Upper lobe of left lung (tissue), 6 donors: Measurements from ENCODE around the gene KANSL1. TPM values are rescaled to one million over a fixed set of nuclear protein-coding genes. Genes with fewer than 3 reads are reported as not detected.

ENCODE experiments used
- ATAC-seq, 2 donors: fragments of 200-7000 bp; cut with Tn5 transposase; one replicate each; pipeline ENCODE4 v1.9.1; 2022; ENCODE audit warnings: mild to moderate bottlenecking in 2 of 2, moderate library complexity in 2 of 2; ENCODE audit not compliant: low FRiP score in 2 of 2
- DNase-seq, 2 donors: peaks; one replicate each; pipeline ENCODE4 v3.0.0-alpha.2; 2019 to 2020
- H3K27ac ChIP-seq, 4 donors: fragments of 200-600 bp; sonication (generic); one replicate each; pipeline ENCODE4 v1.5.1; 2016 to 2019
- H3K27me3 ChIP-seq, 4 donors: fragments of 200-600 bp; sonication (generic); one replicate each; pipeline ENCODE4 v1.5.1; 2017 to 2019
- H3K36me3 ChIP-seq, 4 donors: fragments of 200-600 bp; sonication (generic); one replicate each; pipeline ENCODE4 v1.5.1; 2016 to 2019
- H3K4me1 ChIP-seq, 4 donors: fragments of 200-600 bp; sonication (generic); one replicate each; pipeline ENCODE4 v1.5.1; 2018 to 2019
- H3K4me3 ChIP-seq, 4 donors: fragments of 200-600 bp; sonication (generic); one replicate each; pipeline ENCODE4 v1.5.1; 2017 to 2019; ENCODE audit warnings: mild to moderate bottlenecking in 2 of 4, moderate library complexity in 1 of 4
- H3K9me3 ChIP-seq, 4 donors: fragments of 200-600 bp; sonication (generic); one replicate each; pipeline ENCODE4 v1.5.1; 2018 to 2019
- CTCF ChIP-seq, 6 experiments: fragments of 450-650 bp in 4 of 6; fragments of 200-600 bp in 2 of 6; sonication (generic) in 2 of 6; IDR thresholded peaks; one replicate each; pipeline ENCODE4 v1.5.1; 2016 to 2019; ENCODE audit warnings: antibody characterized with exemption in 6 of 6
- EP300 ChIP-seq, 4 donors: sonication (generic); formaldehyde crosslinking; IDR thresholded peaks; one replicate each; pipeline ENCODE4 v1.5.1; 2017; ENCODE audit warnings: antibody characterized with exemption in 4 of 4, control low read depth in 2 of 4
- POLR2A ChIP-seq, 4 donors: fragments of 450-650 bp; IDR thresholded peaks; one replicate each; pipeline ENCODE4 v1.5.1; 2016 to 2017; ENCODE audit warnings: antibody characterized with exemption in 4 of 4, mild to moderate bottlenecking in 2 of 4
- POLR2AphosphoS5 ChIP-seq, 2 donors: sonication (generic); formaldehyde crosslinking; IDR thresholded peaks; one replicate each; pipeline ENCODE4 v1.5.1; 2017; ENCODE audit warnings: antibody characterized with exemption in 2 of 2
- WGBS, 2 donors: methylation state at CpG; one replicate each; pipeline ENCODE4 v1.1.5; 2017 to 2018; 5-methylcytosine and 5-hydroxymethylcytosine counted together
- total RNA-seq, 6 donors: library from RNA; depleted of rRNA in 4 of 6; stranded (reverse); fragments of >200 nt in 4 of 6; gene quantifications; one replicate each; pipeline versions ENCODE4 v1.1.0 to v1.2.1, GENCODE V29; 2016 to 2021
- donor health status: DM: no; HTN: no; CAD: no; lungs with moderate emphysema.
- donor health status: DM: no; HTN: yes; CAD: no; lungs with severe emphysema.

KANSL1 gene
- total RNA-seq, 6 donors from 2014 or later, result 60.5 to 294 (median 108) TPM

GRCh38 chr17:46158323-46159296 lies 34.6 kb downstream of the KANSL1 start:
- Histone ChIP-seq H3K36me3 (no peaks in the 10 kb centered on the region), H3K27me3 (no peaks in the 10 kb centered on the region), H3K9me3 (no peaks in the 10 kb centered on the region), H3K27ac (peak overlapping the region in 3 of 4 donors; percentile 5 to 75 (median 74)), H3K4me1 (peaks cover 72 to 88% (median 83%) of the 10 kb centered on the region in 4 donors), H3K4me3 (no peak overlapping the region)
- TF ChIP-seq POLR2AphosphoS5 (IDR thresholded peaks at IDR 0.05), result no peak
- no peak for TF ChIP-seq EP300 (IDR thresholded peaks at IDR 0.05)
- no peak for TF ChIP-seq POLR2A (IDR thresholded peaks at IDR 0.05)
- TF ChIP-seq CTCF (IDR thresholded peaks at IDR 0.05), result no peak
- ATAC-seq, result no peak
- 71 to 81% methylated on average over 18 of the region's 18 CpGs for WGBS, 2 donors
- DNase-seq, result no peak

GRCh38 chr17:46157443-46158062 lies 35.7 kb downstream of the KANSL1 start:
- Histone ChIP-seq H3K4me3 (no peak overlapping the region), H3K27ac (peak overlapping the region in 3 of 4 donors; percentile 9 to 75 (median 74)), H3K4me1 (peaks cover 72 to 88% (median 83%) of the 10 kb centered on the region in 4 donors), H3K27me3 (no peaks in the 10 kb centered on the region), H3K9me3 (no peaks in the 10 kb centered on the region), H3K36me3 (no peaks in the 10 kb centered on the region)
- TF ChIP-seq CTCF (IDR thresholded peaks at IDR 0.05), result no peak
- TF ChIP-seq EP300 (IDR thresholded peaks at IDR 0.05), result no peak
- no peak for TF ChIP-seq POLR2AphosphoS5 (IDR thresholded peaks at IDR 0.05)
- TF ChIP-seq POLR2A (IDR thresholded peaks at IDR 0.05), result no peak
- DNase-seq (no peak), ATAC-seq (peak in 1 of 2 donors; percentile 69)
- WGBS, 2 donors, result 33 to 53% methylated on average over 3 of the region's 3 CpGs

GRCh38 chr17:46154151-46154816 lies 38.9 kb downstream of the KANSL1 start:
- H3K36me3 ChIP-seq, result no peaks in the 10 kb centered on the region
- no peaks in the 10 kb centered on the region for H3K27me3 ChIP-seq
- ATAC-seq, result no peak
- H3K27ac ChIP-seq, result peak overlapping the region; percentile 20 to 74 (median 54)
- WGBS, 2 donors, result 42 to 52% methylated on average over 9 of the region's 9 CpGs
- H3K4me1 ChIP-seq, result peaks cover 77 to 99% (median 88%) of the 10 kb centered on the region in 4 donors
- TF ChIP-seq POLR2A (IDR thresholded peaks at IDR 0.05) (no peak), CTCF (IDR thresholded peaks at IDR 0.05) (no peak), POLR2AphosphoS5 (IDR thresholded peaks at IDR 0.05) (no peak), EP300 (IDR thresholded peaks at IDR 0.05) (no peak)
- no peak overlapping the region for H3K4me3 ChIP-seq
- H3K9me3 ChIP-seq, result no peaks in the 10 kb centered on the region
- DNase-seq, result no peak

- TF ChIP-seq EP300 (IDR thresholded peaks at IDR 0.05), result no peak
- no peak for TF ChIP-seq POLR2A (IDR thresholded peaks at IDR 0.05)
- no peak for TF ChIP-seq CTCF (IDR thresholded peaks at IDR 0.05)
- TF ChIP-seq POLR2AphosphoS5 (IDR thresholded peaks at IDR 0.05), result no peak
- Histone ChIP-seq H3K4me1 (peaks cover 65 to 99% (median 75%) of the 10 kb centered on the region in 4 donors), H3K27ac (peak overlapping the region in 3 of 4 donors; percentile 13 to 74 (median 54)), H3K4me3 (no peak overlapping the region), H3K27me3 (no peaks in the 10 kb centered on the region), H3K9me3 (no peaks in the 10 kb centered on the region), H3K36me3 (no peaks in the 10 kb centered on the region)
- DNase-seq (no peak), ATAC-seq (no peak)
- WGBS, 2 donors, result 39 to 57% methylated on average over 2 of the region's 2 CpGs
Observed at GRCh38 chr17:46152423-46152822, 40.8 kb downstream of the KANSL1 start.
